Gastrocnemius medialis (tissue), 4 donors: ENCODE data around the gene STEEP1.

Experiments
- CTCF ChIP-seq, 5 experiments: fragments of 450-650 bp in 3 of 5; fragments of 200-600 bp in 2 of 5; sonication (generic) in 2 of 5; IDR thresholded peaks in 4 of 5; conservative IDR thresholded peaks in 1 of 5; 1 replicate in 4 of 5; 2 replicates in 1 of 5; pipeline ENCODE4 v1.5.1; 2016 to 2019; ENCODE audit warnings: antibody characterized with exemption in 5 of 5, mild to moderate bottlenecking in 3 of 5, moderate library complexity in 3 of 5
- POLR2A ChIP-seq, 2 donors: fragments of 450-650 bp; IDR thresholded peaks; one replicate each; pipeline ENCODE4 v1.6.1; 2017; ENCODE audit warnings: antibody characterized with exemption in 2 of 2, mild to moderate bottlenecking in 2 of 2, moderate library complexity in 2 of 2

- no peak for TF ChIP-seq CTCF (IDR thresholded peaks at IDR 0.05 in 4 of 5, conservative IDR thresholded peaks at IDR 0.05 in 1 of 5)
- TF ChIP-seq POLR2A (IDR thresholded peaks at IDR 0.05) = no peak
Observed at GRCh38 chrX:119539872-119540271, 25.3 kb downstream of the STEEP1 start.
